Neuronal stem cell (in vitro differentiated cells): ENCODE data around the gene ZFP69.

Experiments
- DNase-seq: peaks from one replicate; pipeline ENCODE4 v3.0.0-alpha.2; 2013; ENCODE audit warnings: low spot score
- H2AFZ ChIP-seq: one replicate; pipeline ENCODE4 v1.6.1; 2013; ENCODE audit warnings: mild to moderate bottlenecking, low read length, inconsistent platforms
- H2AK5ac ChIP-seq: 2 replicates; pipeline ENCODE4 v1.6.1; 2013; ENCODE audit warnings: low read depth, mild to moderate bottlenecking, inconsistent platforms, low read length, moderate library complexity, mixed read lengths
- H2BK120ac ChIP-seq: 2 replicates; pipeline ENCODE4 v1.6.1; 2013; ENCODE audit warnings: low read depth, mild to moderate bottlenecking, inconsistent platforms, low read length, moderate library complexity, mixed read lengths
- H2BK12ac ChIP-seq: one replicate; pipeline ENCODE4 v1.6.1; 2013; ENCODE audit warnings: low read length, inconsistent platforms
- H2BK15ac ChIP-seq: 2 replicates; pipeline ENCODE4 v1.6.1; 2013; ENCODE audit warnings: mild to moderate bottlenecking, low read length, inconsistent platforms, mixed read lengths
- H2BK5ac ChIP-seq: one replicate; pipeline ENCODE4 v1.6.1; 2013; ENCODE audit warnings: inconsistent platforms, mild to moderate bottlenecking, low read length, moderate library complexity
- H3K14ac ChIP-seq: one replicate; pipeline ENCODE4 v1.6.1; 2013; ENCODE audit warnings: low read length, inconsistent platforms
- H3K18ac ChIP-seq: 2 replicates; pipeline ENCODE4 v1.6.1; 2013; ENCODE audit warnings: low read length, inconsistent platforms
- H3K23ac ChIP-seq: 2 replicates; pipeline ENCODE4 v1.6.1; 2013; ENCODE audit warnings: low read depth, mild to moderate bottlenecking, mixed read lengths, low read length, inconsistent platforms; ENCODE audit not compliant: poor library complexity
- H3K27ac ChIP-seq: replicated peaks from 3 replicates; pipeline ENCODE4 v1.5.1; 2013; ENCODE audit warnings: low read length, inconsistent platforms
- H3K27me3 ChIP-seq, 3 experiments: 2 replicates each; pipeline ENCODE4 v1.6.1; 2013; ENCODE audit warnings: low read length in 3 of 3, mild to moderate bottlenecking in 2 of 3, inconsistent platforms in 1 of 3, low read depth in 1 of 3, mixed read lengths in 1 of 3, moderate library complexity in 1 of 3; ENCODE audit not compliant: control insufficient read depth in 3 of 3, insufficient read depth in 3 of 3
- H3K36me3 ChIP-seq, 2 donors: replicated peaks in 1 of 2; 2 replicates each; pipeline ENCODE4 v1.6.1; 2013; ENCODE audit warnings: low read length in 2 of 2; ENCODE audit not compliant: control insufficient read depth in 2 of 2, insufficient read depth in 2 of 2
- H3K4ac ChIP-seq: 2 replicates; pipeline ENCODE4 v1.6.1; 2013; ENCODE audit warnings: inconsistent platforms, mild to moderate bottlenecking, low read length, moderate library complexity
- H3K4me1 ChIP-seq, 2 donors: 1 replicate in 1 of 2; 2 replicates in 1 of 2; pipeline ENCODE4 v1.6.1; 2013; ENCODE audit warnings: low read length in 2 of 2, low read depth in 1 of 2; ENCODE audit not compliant: control insufficient read depth in 2 of 2, insufficient read depth in 1 of 2
- H3K4me2 ChIP-seq: one replicate; pipeline ENCODE4 v1.6.1; 2013; ENCODE audit warnings: mild to moderate bottlenecking, low read length, inconsistent platforms; ENCODE audit not compliant: insufficient read depth, poor library complexity, severe bottlenecking
- H3K4me3 ChIP-seq, 2 donors: 2 replicates each; pipeline ENCODE4 v1.5.1; 2013; ENCODE audit warnings: low read length in 2 of 2, mild to moderate bottlenecking in 2 of 2, inconsistent platforms in 1 of 2, moderate library complexity in 1 of 2
- H3K79me1 ChIP-seq: one replicate; pipeline ENCODE4 v1.6.1; 2013; ENCODE audit warnings: low read depth, mild to moderate bottlenecking, inconsistent platforms, low read length, moderate library complexity
- H3K9ac ChIP-seq: one replicate; pipeline ENCODE4 v1.6.1; 2013; ENCODE audit warnings: mild to moderate bottlenecking, low read depth, low read length, inconsistent platforms; ENCODE audit not compliant: poor library complexity
- H3K9me3 ChIP-seq, 2 donors: replicated peaks in 1 of 2; 2 replicates each; pipeline versions ENCODE3 to v1.6.1; 2013; ENCODE audit warnings: low read length in 2 of 2, mild to moderate bottlenecking in 2 of 2, inconsistent platforms in 1 of 2, low read depth in 1 of 2, mixed read lengths in 1 of 2, moderate library complexity in 1 of 2; ENCODE audit not compliant: control insufficient read depth in 2 of 2, insufficient read depth in 1 of 2
- H4K8ac ChIP-seq: one replicate; pipeline ENCODE4 v1.6.1; 2013; ENCODE audit warnings: low read depth, mild to moderate bottlenecking, inconsistent platforms, low read length, moderate library complexity
- H4K91ac ChIP-seq: one replicate; pipeline ENCODE4 v1.6.1; 2013; ENCODE audit warnings: low read length, low read depth, mild to moderate bottlenecking, inconsistent platforms; ENCODE audit not compliant: poor library complexity
- WGBS, 2 donors: extraction: QIAGEN DNeasy Blood & Tissue Kit; methylation state at CpG; one replicate each; pipeline ENCODE4 v1.1.7; 2013; ENCODE audit warnings: missing lambda C conversion rate in 2 of 2, mixed read lengths in 1 of 2; ENCODE audit not compliant: insufficient read length in 2 of 2, insufficient replicate concordance in 1 of 2; ENCODE audit errors: extremely low coverage in 2 of 2; 5-methylcytosine and 5-hydroxymethylcytosine counted together

ZFP69 gene

DNA sequence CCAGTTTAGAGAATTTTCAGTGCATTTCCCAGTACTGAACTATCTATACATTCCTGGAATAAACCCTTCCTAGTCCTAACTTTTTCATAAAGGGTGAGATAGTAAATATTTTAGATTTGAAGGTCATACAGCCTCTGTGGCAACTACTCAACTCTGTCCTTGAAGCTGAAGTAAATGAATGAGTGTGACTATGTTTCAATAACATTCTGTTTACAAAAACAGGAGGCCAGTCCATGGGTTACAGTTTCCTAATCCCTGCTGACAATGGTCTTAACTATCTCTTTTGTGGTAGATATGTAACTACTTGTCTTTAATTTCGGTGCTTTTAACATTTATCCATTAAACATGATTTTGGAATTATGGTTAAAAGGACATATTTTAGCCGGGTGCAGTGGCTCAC lies 58.6 kb downstream of the ZFP69 start:
- H2AK5ac ChIP-seq: no peak overlapping the region
- no peak overlapping the region for H3K18ac ChIP-seq
- H2BK5ac ChIP-seq: no peak overlapping the region
- WGBS, 2 donors: no CpG with 5 or more reads among the region's 2 CpGs
- H2BK120ac ChIP-seq: no peak overlapping the region
- H2BK15ac ChIP-seq: no peak overlapping the region
- H4K8ac ChIP-seq: no peak overlapping the region
- H3K4me2 ChIP-seq: no peak overlapping the region
- no peak overlapping the region for H4K91ac ChIP-seq
- H3K4me3 ChIP-seq: no peak overlapping the region
- H3K4ac ChIP-seq: no peak overlapping the region
- no peak overlapping the region for H2BK12ac ChIP-seq
- H3K23ac ChIP-seq: no peak overlapping the region
- H3K36me3 ChIP-seq: peaks cover 0 to 2% of the 10 kb centered on the region in 2 donors
- H3K4me1 ChIP-seq: peaks cover 0 to 3% of the 10 kb centered on the region in 2 donors
- no peak for DNase-seq
- no peak overlapping the region for H3K27ac ChIP-seq
- H3K79me1 ChIP-seq: no peaks in the 10 kb centered on the region
- H3K9ac ChIP-seq: no peak overlapping the region
- no peaks in the 10 kb centered on the region for H3K27me3 ChIP-seq
- H2AFZ ChIP-seq: no peak overlapping the region
- H3K9me3 ChIP-seq: peaks cover 0 to 8% of the 10 kb centered on the region in 2 donors
- no peak overlapping the region for H3K14ac ChIP-seq

DNA sequence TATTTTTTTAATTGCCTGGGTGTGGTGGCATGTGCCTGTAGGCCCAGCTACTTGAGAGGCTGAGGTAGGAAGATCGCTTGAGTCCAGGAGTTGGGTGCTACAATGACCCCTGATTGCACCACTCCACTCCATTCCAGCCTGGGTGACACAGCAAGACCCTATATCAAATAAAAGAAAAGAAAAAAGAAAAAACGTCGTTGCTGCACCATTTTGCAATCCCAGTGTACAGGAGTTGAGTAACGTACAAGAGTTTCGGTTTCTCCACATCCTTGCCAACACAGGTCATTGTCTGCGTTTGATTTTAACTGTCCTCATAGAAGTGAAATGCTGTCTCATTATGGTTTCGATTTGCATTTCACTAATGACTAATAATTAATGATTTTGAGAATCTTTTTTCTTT lies 62.2 kb downstream of the ZFP69 start:
- H3K23ac ChIP-seq: no peak overlapping the region
- no peaks in the 10 kb centered on the region for H3K79me1 ChIP-seq
- H2AFZ ChIP-seq: no peak overlapping the region
- H3K27ac ChIP-seq: no peak overlapping the region
- H4K91ac ChIP-seq: no peak overlapping the region
- H3K4me1 ChIP-seq: no peaks in the 10 kb centered on the region
- H3K27me3 ChIP-seq: no peaks in the 10 kb centered on the region
- no peak overlapping the region for H3K4me3 ChIP-seq
- H3K9me3 ChIP-seq: peaks cover 0 to 8% of the 10 kb centered on the region in 2 donors
- H2BK12ac ChIP-seq: no peak overlapping the region
- WGBS, 2 donors: no CpG with 5 or more reads among the region's 7 CpGs
- no peak overlapping the region for H4K8ac ChIP-seq
- H3K4ac ChIP-seq: no peak overlapping the region
- no peak overlapping the region for H2BK120ac ChIP-seq
- H2BK15ac ChIP-seq: no peak overlapping the region
- H3K4me2 ChIP-seq: no peak overlapping the region
- H2BK5ac ChIP-seq: no peak overlapping the region
- H3K36me3 ChIP-seq: peaks cover 2 to 25% of the 10 kb centered on the region in 2 donors
- no peak overlapping the region for H2AK5ac ChIP-seq
- no peak overlapping the region for H3K9ac ChIP-seq
- no peak for DNase-seq
- no peak overlapping the region for H3K14ac ChIP-seq
- no peak overlapping the region for H3K18ac ChIP-seq
